ENCODE data around the gene PCP4L1. TPM values are rescaled to one million over a fixed set of nuclear protein-coding genes. Genes with fewer than 3 reads are reported as not detected.

The PCP4L1 gene
- total RNA-seq, 1 experiment from 2014 or later = not detected

DNA sequence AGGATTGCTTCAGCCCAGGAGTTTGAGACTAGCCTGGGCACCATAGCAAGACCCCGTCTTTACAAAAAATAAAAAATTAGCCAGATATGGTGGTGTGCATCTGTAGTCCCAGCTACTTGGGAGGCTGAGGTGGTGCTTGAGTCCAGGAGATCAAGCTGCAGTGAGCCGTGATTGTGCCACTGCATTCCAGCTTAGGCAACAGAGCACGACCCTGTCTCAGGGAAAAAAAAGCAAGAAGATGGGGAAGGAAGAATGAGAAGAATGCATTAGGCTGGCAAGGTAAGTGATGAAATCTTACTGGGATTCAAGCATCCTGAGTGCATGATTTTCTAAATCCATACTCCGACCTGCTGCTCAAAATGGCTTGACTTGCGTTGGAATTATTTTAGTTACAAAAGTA lies 6.8 kb downstream of the PCP4L1 start:
- TF ChIP-seq YY1 (IDR thresholded peaks at IDR 0.05; ENCODE audit: extremely low read depth, insufficient replicate concordance, low read depth, low read length) (no peak), JUND (IDR thresholded peaks at IDR 0.05) (no peak), EZH2 (IDR thresholded peaks at IDR 0.05) (no peak), TCF7L2 (IDR thresholded peaks at IDR 0.05; ENCODE audit: borderline replicate concordance, extremely low read depth, insufficient read depth, insufficient read length) (no peak), POLR2AphosphoS5 (IDR thresholded peaks at IDR 0.05; ENCODE audit: low read depth, low read length) (no peak), SRF (IDR thresholded peaks at IDR 0.05; ENCODE audit: low read depth) (no peak), ELF1 (IDR thresholded peaks at IDR 0.05; ENCODE audit: borderline replicate concordance, low read depth) (no peak), FOSL1 (IDR thresholded peaks at IDR 0.05; ENCODE audit: low read depth) (no peak), EGR1 (IDR thresholded peaks at IDR 0.05; ENCODE audit: low read depth) (no peak), SP1 (IDR thresholded peaks at IDR 0.05; ENCODE audit: low read depth) (no peak), SIN3A (IDR thresholded peaks at IDR 0.05; ENCODE audit: low read depth) (no peak), ZNF274 (IDR thresholded peaks at IDR 0.05; ENCODE audit: low read depth, low read length) (no peak), CEBPB (IDR thresholded peaks at IDR 0.05; ENCODE audit: low read depth) (no peak)
- TF ChIP-seq, protein P1, sequence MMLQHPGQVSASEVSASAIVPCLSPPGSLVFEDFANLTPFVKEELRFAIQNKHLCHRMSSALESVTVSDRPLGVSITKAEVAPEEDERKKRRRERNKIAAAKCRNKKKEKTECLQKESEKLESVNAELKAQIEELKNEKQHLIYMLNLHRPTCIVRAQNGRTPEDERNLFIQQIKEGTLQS (IDR thresholded peaks at IDR 0.05) = no peak
- TF ChIP-seq, protein P2, sequence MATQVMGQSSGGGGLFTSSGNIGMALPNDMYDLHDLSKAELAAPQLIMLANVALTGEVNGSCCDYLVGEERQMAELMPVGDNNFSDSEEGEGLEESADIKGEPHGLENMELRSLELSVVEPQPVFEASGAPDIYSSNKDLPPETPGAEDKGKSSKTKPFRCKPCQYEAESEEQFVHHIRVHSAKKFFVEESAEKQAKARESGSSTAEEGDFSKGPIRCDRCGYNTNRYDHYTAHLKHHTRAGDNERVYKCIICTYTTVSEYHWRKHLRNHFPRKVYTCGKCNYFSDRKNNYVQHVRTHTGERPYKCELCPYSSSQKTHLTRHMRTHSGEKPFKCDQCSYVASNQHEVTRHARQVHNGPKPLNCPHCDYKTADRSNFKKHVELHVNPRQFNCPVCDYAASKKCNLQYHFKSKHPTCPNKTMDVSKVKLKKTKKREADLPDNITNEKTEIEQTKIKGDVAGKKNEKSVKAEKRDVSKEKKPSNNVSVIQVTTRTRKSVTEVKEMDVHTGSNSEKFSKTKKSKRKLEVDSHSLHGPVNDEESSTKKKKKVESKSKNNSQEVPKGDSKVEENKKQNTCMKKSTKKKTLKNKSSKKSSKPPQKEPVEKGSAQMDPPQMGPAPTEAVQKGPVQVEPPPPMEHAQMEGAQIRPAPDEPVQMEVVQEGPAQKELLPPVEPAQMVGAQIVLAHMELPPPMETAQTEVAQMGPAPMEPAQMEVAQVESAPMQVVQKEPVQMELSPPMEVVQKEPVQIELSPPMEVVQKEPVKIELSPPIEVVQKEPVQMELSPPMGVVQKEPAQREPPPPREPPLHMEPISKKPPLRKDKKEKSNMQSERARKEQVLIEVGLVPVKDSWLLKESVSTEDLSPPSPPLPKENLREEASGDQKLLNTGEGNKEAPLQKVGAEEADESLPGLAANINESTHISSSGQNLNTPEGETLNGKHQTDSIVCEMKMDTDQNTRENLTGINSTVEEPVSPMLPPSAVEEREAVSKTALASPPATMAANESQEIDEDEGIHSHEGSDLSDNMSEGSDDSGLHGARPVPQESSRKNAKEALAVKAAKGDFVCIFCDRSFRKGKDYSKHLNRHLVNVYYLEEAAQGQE (IDR thresholded peaks at IDR 0.05; ENCODE audit: low read depth) = no peak
- TF ChIP-seq, protein P3, sequence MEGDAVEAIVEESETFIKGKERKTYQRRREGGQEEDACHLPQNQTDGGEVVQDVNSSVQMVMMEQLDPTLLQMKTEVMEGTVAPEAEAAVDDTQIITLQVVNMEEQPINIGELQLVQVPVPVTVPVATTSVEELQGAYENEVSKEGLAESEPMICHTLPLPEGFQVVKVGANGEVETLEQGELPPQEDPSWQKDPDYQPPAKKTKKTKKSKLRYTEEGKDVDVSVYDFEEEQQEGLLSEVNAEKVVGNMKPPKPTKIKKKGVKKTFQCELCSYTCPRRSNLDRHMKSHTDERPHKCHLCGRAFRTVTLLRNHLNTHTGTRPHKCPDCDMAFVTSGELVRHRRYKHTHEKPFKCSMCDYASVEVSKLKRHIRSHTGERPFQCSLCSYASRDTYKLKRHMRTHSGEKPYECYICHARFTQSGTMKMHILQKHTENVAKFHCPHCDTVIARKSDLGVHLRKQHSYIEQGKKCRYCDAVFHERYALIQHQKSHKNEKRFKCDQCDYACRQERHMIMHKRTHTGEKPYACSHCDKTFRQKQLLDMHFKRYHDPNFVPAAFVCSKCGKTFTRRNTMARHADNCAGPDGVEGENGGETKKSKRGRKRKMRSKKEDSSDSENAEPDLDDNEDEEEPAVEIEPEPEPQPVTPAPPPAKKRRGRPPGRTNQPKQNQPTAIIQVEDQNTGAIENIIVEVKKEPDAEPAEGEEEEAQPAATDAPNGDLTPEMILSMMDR (IDR thresholded peaks at IDR 0.05 in 2 of 3, conservative IDR thresholded peaks at IDR 0.05 in 1 of 3; ENCODE audit: borderline replicate concordance in 1 of 3, insufficient read depth in 1 of 3, low read depth in 2 of 3, low read length in 2 of 3) = no peak
- no peaks in the 10 kb centered on the region for H3K36me3 ChIP-seq (ENCODE audit: control insufficient read depth in 1 of 2, insufficient read depth in 2 of 2, low read length in 2 of 2)
- H3K4me2 ChIP-seq (ENCODE audit: low read length) = no peak overlapping the region
- H3K4me1 ChIP-seq (ENCODE audit: control insufficient read depth in 1 of 2, insufficient read depth in 2 of 2, low read length in 2 of 2) = peaks cover 0 to 5% of the 10 kb centered on the region in 2 experiments; a peak in 1 of 4 replicates
- ATAC-seq (no peak), DNase-seq (ENCODE audit: low read depth, low spot score) (no peak)
- H3K27me3 ChIP-seq (ENCODE audit: insufficient read depth, low read length) = peaks cover 10% of the 10 kb centered on the region
- H3K9me2 ChIP-seq (ENCODE audit: insufficient read depth) = no peaks in the 10 kb centered on the region
- ChIA-PET POLR2A (no interaction called here), CTCF (no interaction called here), RAD21 (ENCODE audit: low non-redundant PET in 1 of 2, low total read pairs in 2 of 2, uncharacterized antibody in 2 of 2, unreplicated experiment in 2 of 2) (no interaction called here)
- H3K27ac ChIP-seq (ENCODE audit: low read depth, low read length) = no peak overlapping the region
- H3K9ac ChIP-seq (ENCODE audit: low read length) = no peak overlapping the region
- intact Hi-C loops (cut with micrococcal nuclease) = no loop called here
- H4K20me1 ChIP-seq (ENCODE audit: insufficient read depth) = no peaks in the 10 kb centered on the region
- H3K4me3 ChIP-seq (replicated peaks in 1 of 2; ENCODE audit: low read depth in 1 of 2, low read length in 2 of 2) = no peak overlapping the region
- no peaks in the 10 kb centered on the region for H3K9me3 ChIP-seq (ENCODE audit: control insufficient read depth in 1 of 2, insufficient read depth in 1 of 2, low read depth in 1 of 2, low read length in 2 of 2)
- BruUV-seq (replicated peaks) = no TSS peak
- no peaks in the 10 kb centered on the region for H3K79me2 ChIP-seq (ENCODE audit: insufficient read depth, low read length)
- H2AFZ ChIP-seq (ENCODE audit: low read depth, low read length, poor library complexity, severe bottlenecking) = no peak overlapping the region

Data from HCT116 (cell line).